Nephron (organoid): ENCODE data around the gene BMPER.
A peak's percentile ranks its signal among the peaks of the same experiment; 100 is the strongest.

Experiments
- H3K27ac Mint-ChIP-seq, 3 experiments: 2 replicates each; pipeline ENCODE4 v1.8.0; 2020; ENCODE audit warnings: mixed read lengths in 3 of 3, mild to moderate bottlenecking in 2 of 3, moderate library complexity in 1 of 3
- H3K27me3 Mint-ChIP-seq: 2 replicates; pipeline ENCODE4 v1.8.0; 2021; ENCODE audit warnings: low read depth, mild to moderate bottlenecking, moderate library complexity, mixed read lengths
- H3K36me3 Mint-ChIP-seq: 2 replicates; pipeline ENCODE4 v1.8.0; 2020; ENCODE audit warnings: low read depth, mixed read lengths
- H3K4me1 Mint-ChIP-seq: 2 replicates; pipeline ENCODE4 v1.8.0; 2020; ENCODE audit warnings: mixed read lengths
- H3K4me3 Mint-ChIP-seq, 3 experiments: 2 replicates each; pipeline ENCODE4 v1.8.0; 2020; ENCODE audit warnings: mild to moderate bottlenecking in 3 of 3, mixed read lengths in 3 of 3, moderate library complexity in 2 of 3
- H3K9me3 Mint-ChIP-seq: 2 replicates; pipeline ENCODE4 v1.8.0; 2020; ENCODE audit warnings: mixed read lengths
- CTCF ChIP-seq, 3 experiments: fragments of 200-600 bp; sonication (generic); IDR thresholded peaks; one replicate each; pipeline ENCODE4 v1.5.0; 2021; ENCODE audit warnings: antibody characterized with exemption in 3 of 3; ENCODE audit not compliant: unreplicated experiment in 3 of 3

The BMPER gene

GRCh38 chr7:33946094-33946699 is 40.9 kb downstream of the BMPER start:
- TF ChIP-seq CTCF (IDR thresholded peaks at IDR 0.05; ENCODE audit: unreplicated experiment in 3 of 3): no peak
- peaks cover 5% of the 10 kb centered on the region for H3K36me3 Mint-ChIP-seq
- no peak overlapping the region for H3K27ac Mint-ChIP-seq
- H3K9me3 Mint-ChIP-seq: no peaks in the 10 kb centered on the region
- peaks cover 4% of the 10 kb centered on the region for H3K27me3 Mint-ChIP-seq
- H3K4me1 Mint-ChIP-seq: no peaks in the 10 kb centered on the region
- no peak overlapping the region for H3K4me3 Mint-ChIP-seq

DNA sequence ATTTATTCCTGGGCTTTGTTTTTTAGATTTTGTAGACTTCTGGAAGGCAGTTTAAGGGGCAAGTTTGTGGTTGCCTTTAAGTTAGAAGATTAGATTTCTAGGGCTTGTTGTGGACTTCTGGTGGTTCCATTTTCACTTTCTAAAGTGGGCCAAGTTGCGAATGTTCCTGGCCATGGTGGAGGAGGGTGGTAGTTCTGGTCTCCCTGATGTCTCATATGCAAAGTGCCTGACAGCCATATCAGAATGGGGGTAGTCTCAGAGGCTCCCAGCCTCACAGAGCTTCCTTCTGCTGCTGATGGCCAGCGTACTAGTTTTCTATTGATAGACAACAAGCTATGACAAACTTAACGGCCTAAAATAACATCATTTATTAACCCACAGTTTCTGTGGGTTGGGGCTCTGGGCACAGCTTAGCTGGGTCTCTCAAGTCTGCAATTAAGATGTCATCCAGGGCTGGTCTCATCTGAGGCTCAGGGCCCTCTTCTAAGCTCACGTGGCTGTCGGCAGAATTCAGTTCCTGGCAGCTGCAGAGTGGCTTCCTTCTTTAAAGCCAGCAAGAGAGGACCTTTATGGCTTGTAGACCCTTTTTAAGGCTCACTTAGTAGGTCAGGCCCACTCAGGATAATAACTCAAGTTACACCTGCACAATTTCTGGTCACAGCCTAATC is 44.8 kb downstream of the BMPER start:
- Mint-ChIP-seq H3K4me3 (no peak overlapping the region), H3K36me3 (peaks cover 8% of the 10 kb centered on the region), H3K9me3 (no peaks in the 10 kb centered on the region), H3K4me1 (no peaks in the 10 kb centered on the region), H3K27me3 (peaks cover 4% of the 10 kb centered on the region), H3K27ac (no peak overlapping the region)
- TF ChIP-seq CTCF (IDR thresholded peaks at IDR 0.05; ENCODE audit: unreplicated experiment in 3 of 3): no peak

GRCh38 chr7:33952824-33953223 is 47.5 kb downstream of the BMPER start:
- Mint-ChIP-seq H3K27ac (peak overlapping the region in 1 of 3 experiments; percentile 46), H3K4me3 (no peak overlapping the region), H3K9me3 (no peaks in the 10 kb centered on the region), H3K36me3 (peaks cover 13% of the 10 kb centered on the region), H3K4me1 (no peaks in the 10 kb centered on the region), H3K27me3 (peaks cover 8% of the 10 kb centered on the region)
- TF ChIP-seq CTCF (IDR thresholded peaks at IDR 0.05; ENCODE audit: unreplicated experiment in 3 of 3): no peak

- Mint-ChIP-seq H3K27me3 (peaks cover 8% of the 10 kb centered on the region), H3K9me3 (no peaks in the 10 kb centered on the region), H3K36me3 (peaks cover 5% of the 10 kb centered on the region), H3K4me1 (no peaks in the 10 kb centered on the region), H3K27ac (no peak overlapping the region), H3K4me3 (no peak overlapping the region)
- TF ChIP-seq CTCF (IDR thresholded peaks at IDR 0.05; ENCODE audit: unreplicated experiment in 3 of 3): no peak
Measured at GRCh38 chr7:33958104-33958503, 52.8 kb downstream of the BMPER start.

- peaks cover 9% of the 10 kb centered on the region for H3K4me1 Mint-ChIP-seq
- peaks cover 5% of the 10 kb centered on the region for H3K36me3 Mint-ChIP-seq
- H3K9me3 Mint-ChIP-seq: no peaks in the 10 kb centered on the region
- no peak overlapping the region for H3K27ac Mint-ChIP-seq
- H3K27me3 Mint-ChIP-seq: peaks cover 8% of the 10 kb centered on the region
- no peak for TF ChIP-seq CTCF (IDR thresholded peaks at IDR 0.05; ENCODE audit: unreplicated experiment in 3 of 3)
- H3K4me3 Mint-ChIP-seq: no peak overlapping the region
Measured at GRCh38 chr7:33959676-33960075, 54.3 kb downstream of the BMPER start.

DNA sequence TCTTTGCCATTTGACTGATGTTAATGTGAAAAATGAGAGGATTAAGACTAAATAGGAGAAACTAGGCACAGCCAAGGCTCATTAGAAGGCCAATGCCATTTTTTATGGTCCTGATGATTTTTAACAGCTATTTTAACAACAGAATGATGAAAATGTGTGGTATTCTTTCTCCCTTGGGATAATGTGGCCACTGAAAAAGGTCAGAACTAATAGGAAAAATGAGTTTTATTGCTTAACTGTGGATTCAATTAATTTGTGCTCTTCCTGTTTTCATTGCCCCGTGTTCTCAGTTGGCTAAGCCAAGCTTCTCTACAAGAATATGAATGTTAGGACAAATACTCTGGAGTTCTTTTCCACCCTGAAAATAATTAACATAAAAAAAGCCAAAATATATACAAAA is 56.6 kb downstream of the BMPER start:
- H3K27ac Mint-ChIP-seq: no peak overlapping the region
- no peak overlapping the region for H3K4me3 Mint-ChIP-seq
- no peaks in the 10 kb centered on the region for H3K27me3 Mint-ChIP-seq
- H3K9me3 Mint-ChIP-seq: no peaks in the 10 kb centered on the region
- no peaks in the 10 kb centered on the region for H3K36me3 Mint-ChIP-seq
- TF ChIP-seq CTCF (IDR thresholded peaks at IDR 0.05; ENCODE audit: unreplicated experiment in 3 of 3): no peak
- H3K4me1 Mint-ChIP-seq: peaks cover 32% of the 10 kb centered on the region
